GM19452 (cell line): Measurements from ENCODE around the gene BAG5.
A peak's percentile ranks its signal among the peaks of the same experiment; 100 is the strongest.

Source experiments
- ATAC-seq: cut with Tn5 transposase; IDR thresholded peaks from one replicate; pipeline ENCODE4 v1.9.1; 2021; ENCODE audit not compliant: unreplicated experiment

BAG5 gene

GRCh38 chr14:103535891-103536565 is 26.4 kb downstream of the BAG5 start:
- no peak for ATAC-seq

DNA sequence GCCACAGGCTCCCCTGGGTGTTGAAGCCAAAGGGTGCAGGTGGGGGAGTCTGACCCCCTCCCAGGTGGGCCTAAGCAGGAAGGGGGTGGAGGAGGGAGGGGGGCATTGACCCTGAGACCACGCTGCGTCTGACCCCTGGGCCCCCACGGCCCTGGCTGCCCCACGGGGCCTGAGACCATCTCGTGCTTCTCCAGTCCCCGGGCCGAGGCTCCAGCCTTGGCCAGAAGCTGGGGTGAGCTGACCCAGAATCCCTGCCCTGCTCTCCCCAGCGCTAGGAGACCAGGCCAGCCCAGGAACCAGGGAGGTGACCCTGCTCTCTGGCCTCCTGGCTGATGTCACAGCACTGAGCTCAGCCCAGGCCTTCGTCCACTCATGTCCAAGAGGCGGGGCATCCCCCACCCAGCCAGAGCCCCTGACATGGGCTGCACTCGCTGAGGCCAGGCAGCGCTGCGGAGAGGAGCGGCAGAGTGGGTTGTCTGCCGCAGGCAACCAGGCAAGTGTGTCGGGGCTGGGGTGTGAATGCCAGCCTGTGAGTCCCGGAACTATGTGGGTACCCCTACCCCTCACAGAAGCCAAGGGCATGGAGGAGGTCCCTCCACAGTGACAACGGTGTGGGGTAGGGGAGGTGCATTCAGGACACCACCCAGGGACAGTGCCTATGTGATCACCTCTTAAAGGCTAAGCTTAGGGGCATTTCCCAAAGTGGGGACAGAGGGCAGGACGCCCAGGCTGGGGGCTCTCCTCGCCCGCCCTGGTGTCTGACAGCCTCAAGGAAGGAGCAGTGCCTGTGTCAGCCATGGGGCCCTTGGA is 27.2 kb downstream of the BAG5 start:
- ATAC-seq: no peak

DNA sequence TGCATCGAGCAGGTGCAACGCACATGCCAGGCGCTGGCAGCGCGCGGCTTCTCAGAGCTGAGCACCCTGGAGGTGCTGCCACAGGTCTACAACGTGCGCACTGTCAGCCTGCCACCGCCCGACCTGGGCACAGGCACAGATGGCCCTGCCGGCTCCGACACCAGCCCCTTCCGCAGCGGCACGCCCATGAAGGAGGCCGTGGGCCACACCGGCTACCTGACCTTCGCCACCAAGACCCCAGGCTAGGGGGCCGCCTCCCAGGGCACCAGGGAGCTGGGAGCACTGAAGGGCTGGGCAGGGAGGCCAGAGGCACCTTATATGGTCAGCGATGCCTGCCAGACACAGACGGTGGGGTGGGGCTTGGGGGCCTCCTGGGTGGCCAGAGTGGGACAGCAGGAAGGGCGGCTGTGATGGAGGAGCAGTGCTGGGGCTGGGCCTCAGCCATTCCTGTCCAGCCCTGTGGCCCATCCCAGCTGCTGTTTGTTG is 27.8 kb downstream of the BAG5 start:
- no peak for ATAC-seq

GRCh38 chr14:103533999-103534575 is 28.4 kb downstream of the BAG5 start:
- no peak for ATAC-seq

DNA sequence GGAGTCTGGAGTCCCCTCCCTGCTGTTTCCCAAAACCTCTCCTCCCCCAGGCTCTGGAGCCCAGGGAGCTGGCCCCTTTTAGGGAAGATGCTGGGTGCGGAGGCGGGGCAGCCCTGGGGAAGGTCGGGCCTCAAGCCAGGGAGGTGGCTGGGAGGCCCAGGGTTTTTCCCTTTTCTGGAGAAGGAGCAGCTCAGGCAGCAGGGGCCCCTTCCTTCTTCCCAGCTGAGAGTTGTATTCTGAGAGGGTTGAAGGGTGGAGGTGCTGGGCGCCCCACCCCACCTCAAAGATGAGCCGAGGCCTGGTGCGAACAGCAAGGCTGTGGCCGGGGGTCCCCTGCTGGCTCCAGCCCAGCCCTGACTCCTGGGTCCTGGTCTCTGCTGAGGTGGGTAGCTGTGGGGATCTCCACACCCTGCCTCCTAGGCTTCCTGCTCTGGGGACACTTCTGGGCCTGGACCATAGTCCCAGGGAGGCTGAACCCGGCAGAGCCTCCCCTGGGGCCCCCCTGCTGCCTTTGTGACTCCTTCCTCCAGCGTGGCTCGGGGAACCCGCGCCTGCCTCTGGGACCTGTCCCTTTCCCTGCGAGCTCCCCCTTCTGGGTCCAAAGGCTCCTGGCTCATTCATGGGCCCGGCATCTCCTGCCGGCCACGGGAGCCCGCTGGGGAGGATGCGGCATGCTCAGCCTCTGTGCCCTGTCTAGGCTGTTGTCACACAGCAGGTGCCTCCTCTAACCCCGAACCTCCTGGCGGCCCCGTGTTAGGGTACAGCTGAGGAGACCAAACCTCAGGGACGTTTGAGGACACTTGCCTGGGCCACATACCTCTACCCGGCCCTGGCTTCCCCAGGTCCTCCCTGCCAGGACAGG is 29.1 kb downstream of the BAG5 start:
- ATAC-seq: no peak

- no peak for ATAC-seq
Observed at GRCh38 chr14:103532216-103533136, 30.0 kb downstream of the BAG5 start.

DNA sequence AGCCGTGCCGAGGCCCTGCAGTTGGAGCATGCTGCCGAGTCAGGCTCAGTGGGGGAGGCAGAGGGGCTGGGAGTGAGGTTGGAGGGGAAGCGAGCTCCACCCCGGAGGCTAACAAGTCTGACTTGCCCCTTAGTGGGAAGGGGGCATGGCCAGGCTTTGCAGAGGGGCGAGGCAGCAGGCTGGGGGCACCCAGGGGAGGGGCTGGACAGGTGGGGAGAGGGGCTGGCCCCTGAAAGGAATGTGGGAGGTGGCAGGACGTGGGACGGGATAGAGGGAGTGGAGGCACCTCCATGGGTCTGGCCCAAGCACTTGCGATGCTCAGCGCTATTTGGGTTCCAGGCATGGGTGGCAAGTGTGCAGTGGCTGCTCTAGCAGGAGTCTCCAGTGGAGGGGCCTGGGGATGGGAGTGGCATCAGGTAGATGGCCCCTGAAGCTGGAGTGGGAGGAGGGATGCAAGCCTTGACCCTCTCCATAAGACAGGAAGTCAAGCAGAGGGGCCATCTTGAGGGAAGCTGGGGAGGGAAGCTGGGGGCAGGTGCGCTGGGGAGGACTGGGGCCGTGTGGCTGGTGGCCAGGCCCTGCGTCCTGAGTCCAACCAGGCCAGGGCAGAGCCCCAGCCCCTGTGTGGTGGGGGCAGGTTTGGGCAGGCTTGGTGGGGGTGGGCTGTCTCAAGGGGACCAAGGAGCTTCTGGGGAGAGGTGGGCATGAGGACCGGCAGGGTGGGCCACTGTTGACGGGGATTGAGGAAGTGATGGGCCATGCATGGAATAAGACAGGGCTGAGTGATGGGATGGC is 30.8 kb downstream of the BAG5 start:
- no peak for ATAC-seq

GRCh38 chr14:103530831-103531230 is 31.6 kb downstream of the BAG5 start:
- ATAC-seq: no peak

DNA sequence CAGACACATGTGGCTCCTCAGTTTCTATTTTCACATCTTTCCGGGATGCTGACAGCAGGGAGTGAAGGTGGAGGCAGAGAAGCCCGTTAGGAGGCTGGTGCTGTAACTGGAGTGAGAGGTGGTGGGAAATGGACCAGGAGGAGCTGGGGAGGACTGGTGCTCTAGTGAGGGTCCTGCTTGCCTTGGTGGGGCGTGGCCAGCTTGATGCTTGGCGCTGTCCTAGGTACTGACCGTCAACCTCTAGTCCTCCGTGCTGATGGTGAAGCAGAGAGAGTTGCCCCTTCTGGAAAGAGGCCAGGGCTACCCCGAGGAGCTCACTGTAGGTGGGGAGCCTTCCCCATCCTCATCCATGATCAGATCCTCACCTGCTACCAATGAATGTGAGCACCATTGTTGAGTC is 32.1 kb downstream of the BAG5 start:
- ATAC-seq: no peak

- ATAC-seq: no peak
Observed at GRCh38 chr14:103529383-103530365, 32.8 kb downstream of the BAG5 start.

GRCh38 chr14:103528587-103529382 is 33.7 kb downstream of the BAG5 start, which contains the start of gene TRMT61A:
TSS of gene TRMT61A (plus strand) at chr14:103529196. CDS start at chr14:103529979, 783 bp downstream.
- ATAC-seq: peak; percentile 40

DNA sequence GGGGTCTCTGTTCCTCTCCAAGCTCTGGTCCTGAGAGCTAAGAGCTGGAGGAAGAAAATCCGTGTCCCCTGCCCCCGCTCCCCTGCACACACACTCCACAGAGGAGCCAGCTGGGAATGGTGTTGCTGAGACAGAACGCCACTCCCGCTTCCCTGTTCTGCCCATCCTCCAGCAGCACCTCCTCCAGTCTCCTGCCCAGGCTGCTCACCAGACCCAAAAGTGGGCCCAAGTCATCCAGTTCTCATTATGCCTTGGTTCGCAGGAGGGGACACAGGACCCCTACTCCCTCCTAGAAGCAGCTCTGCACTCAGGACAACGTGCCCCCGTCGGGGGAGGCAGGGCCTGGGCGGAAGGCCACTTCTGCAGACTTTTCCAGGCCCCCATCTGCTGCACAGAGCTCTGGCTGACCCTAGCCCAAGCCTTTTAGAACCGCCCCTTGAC is 34.3 kb downstream of the BAG5 start:
- ATAC-seq: no peak

DNA sequence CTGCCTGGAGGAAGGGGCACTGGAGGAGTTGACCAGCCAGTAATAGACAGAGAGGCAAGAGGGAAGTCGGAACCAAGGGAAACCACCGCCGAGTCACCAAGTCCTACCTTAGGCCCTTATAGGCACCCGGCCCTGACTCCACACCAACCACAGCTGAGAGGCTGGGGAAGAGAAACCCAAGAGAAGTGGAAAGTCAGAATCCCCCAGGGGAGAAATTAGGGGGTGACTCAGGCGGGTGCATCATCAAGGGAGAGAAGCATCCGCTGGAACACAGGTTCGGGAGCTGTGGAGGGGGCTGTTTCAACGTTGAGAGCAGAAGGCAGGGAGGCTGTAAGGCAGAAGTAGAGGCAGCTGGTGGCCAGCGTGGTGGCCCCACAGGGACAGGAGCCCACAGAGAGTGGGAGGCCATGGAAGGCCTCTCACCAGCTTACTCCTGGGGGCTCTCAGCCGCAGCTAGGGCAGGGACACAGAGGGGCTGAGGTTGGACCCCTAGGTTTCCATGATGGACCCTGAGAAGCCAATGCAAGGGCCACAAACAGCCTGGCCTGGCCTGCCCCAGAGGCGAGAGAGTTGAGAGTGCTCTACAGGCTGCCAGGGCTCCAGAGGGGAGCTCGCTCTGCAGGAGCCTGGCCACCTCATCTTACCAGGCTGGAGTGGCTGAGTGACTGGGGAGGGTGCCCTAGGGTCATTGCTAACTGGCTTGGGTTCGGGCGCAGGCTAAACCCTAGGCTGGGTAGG is 34.9 kb downstream of the BAG5 start:
- ATAC-seq: peak; percentile 65

GRCh38 chr14:103526914-103527248 is 35.6 kb downstream of the BAG5 start:
- no peak for ATAC-seq

DNA sequence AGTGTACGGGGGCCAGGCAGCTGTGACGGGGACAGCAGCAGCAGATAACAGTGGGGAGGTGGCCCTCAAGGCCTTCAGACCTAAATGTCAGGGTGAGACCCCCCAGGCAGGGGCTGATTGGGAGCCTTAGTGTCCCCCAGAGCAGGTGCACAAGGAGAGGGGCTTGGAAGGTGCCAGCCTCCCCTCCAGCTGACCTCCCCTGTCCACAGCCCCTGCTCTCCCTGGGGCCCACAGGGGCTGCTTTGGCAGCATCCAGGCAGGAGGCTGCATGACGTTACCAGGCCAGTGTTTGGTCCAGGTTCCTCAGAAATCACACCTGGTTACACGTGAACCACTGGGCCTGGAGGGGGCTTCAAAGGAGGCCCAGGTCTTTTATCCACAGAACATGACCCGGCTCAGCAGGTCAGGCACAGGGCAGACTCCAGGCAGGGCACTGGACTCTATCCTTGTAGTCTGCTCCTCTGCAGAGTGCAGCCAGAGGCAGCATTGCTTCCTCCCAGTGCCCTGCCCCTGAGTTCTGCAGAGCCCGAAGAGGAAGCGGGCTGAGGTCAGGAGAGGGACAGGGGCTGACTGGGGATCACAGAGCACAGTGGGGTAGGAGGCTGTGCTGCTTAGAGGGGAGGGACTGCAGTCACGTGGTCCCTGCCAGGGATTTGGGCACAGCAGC is 36.1 kb downstream of the BAG5 start:
- ATAC-seq: no peak
